ENCODE results near the gene FGFR3. TPM values are rescaled to one million over a fixed set of nuclear protein-coding genes. Genes with fewer than 3 reads are reported as not detected.

The FGFR3 gene
- polyA plus RNA-seq, 1 of the 3 experiments (the other 2 are of a cell fraction) = 1.1 TPM

DNA sequence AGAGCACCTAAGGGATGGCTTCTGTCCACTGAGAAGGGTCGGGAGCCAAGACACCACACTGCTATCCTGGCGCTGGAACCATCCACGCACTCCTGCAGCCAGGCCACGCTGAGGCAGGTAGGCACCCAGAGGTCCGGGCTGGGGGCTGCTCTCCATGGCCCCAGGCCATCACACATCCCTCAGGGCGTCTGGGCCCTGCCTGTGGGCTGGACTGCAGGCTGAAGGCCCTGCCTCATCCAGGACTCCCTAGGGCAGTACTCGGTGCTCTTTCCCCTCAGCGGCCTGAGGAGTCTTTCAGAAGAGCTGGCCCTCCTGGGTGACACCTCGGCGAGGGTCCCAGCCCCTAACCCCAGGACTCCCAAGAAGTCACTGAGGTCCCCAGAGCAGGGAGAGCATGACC, 17.7 kb downstream of the FGFR3 start (continued):
- TF ChIP-seq EZH2phosphoT487 (IDR thresholded peaks at IDR 0.05; ENCODE audit: borderline replicate concordance, low read depth) (no peak), FOXM1 (IDR thresholded peaks at IDR 0.05; ENCODE audit: low read depth) (no peak), FOXJ3 (CRISPR knock-in tag; IDR thresholded peaks at IDR 0.05) (no peak)
- TF ChIP-seq, protein P1, sequence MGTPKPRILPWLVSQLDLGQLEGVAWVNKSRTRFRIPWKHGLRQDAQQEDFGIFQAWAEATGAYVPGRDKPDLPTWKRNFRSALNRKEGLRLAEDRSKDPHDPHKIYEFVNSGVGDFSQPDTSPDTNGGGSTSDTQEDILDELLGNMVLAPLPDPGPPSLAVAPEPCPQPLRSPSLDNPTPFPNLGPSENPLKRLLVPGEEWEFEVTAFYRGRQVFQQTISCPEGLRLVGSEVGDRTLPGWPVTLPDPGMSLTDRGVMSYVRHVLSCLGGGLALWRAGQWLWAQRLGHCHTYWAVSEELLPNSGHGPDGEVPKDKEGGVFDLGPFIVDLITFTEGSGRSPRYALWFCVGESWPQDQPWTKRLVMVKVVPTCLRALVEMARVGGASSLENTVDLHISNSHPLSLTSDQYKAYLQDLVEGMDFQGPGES (IDR thresholded peaks at IDR 0.05; ENCODE audit: low read depth, low read length) = no peak
- TF ChIP-seq, protein P2, sequence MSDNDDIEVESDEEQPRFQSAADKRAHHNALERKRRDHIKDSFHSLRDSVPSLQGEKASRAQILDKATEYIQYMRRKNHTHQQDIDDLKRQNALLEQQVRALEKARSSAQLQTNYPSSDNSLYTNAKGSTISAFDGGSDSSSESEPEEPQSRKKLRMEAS (IDR thresholded peaks at IDR 0.05; ENCODE audit: low read depth) = no peak

DNA sequence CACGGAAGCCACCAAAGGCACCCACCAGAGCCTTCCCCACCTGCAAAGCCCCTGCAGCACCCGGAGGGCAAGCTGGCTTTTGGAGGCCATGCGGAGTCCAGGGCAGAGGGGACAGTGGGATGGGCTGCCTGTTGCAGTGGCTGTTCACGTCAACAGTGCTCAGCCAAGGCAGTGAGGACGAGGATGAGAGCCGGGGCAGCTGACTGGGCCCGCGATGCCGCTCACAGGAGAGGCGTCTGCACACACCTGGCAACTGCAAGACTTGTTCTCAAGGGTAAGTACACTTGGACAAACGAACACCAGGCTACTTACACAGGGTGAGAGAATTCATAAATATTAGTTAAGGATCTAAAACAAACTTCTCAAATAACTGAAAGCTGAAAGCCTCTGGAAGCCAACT, 19.6 kb downstream of the FGFR3 start:
- Histone ChIP-seq H3K79me2 (ENCODE audit: insufficient read depth) (no peaks in the 10 kb centered on the region), H3K4me3 (ENCODE audit: low read depth in 2 of 2, low read length in 1 of 2) (no peak overlapping the region), H3K9me2 (no peaks in the 10 kb centered on the region), H4K20me1 (ENCODE audit: insufficient read depth) (no peaks in the 10 kb centered on the region), H3K36me3 (replicated peaks in 1 of 2; ENCODE audit: control insufficient read depth in 1 of 2, insufficient read depth in 2 of 2, low read length in 1 of 2) (peaks cover 10 to 38% of the 10 kb centered on the region in 2 experiments), H3K9me3 (no peaks in the 10 kb centered on the region), H3F3A (replicated peaks; ENCODE audit: insufficient read depth) (peaks cover 3% of the 10 kb centered on the region), H3K4me1 (ENCODE audit: control insufficient read depth in 1 of 2, insufficient read depth in 2 of 2, low read depth in 1 of 2, low read length in 1 of 2) (peaks cover 0 to 3% of the 10 kb centered on the region in 2 experiments; a peak in 1 of 4 replicates), H3K27ac (ENCODE audit: low read depth in 2 of 2, low read length in 1 of 2) (no peak overlapping the region), H3K9ac (no peak overlapping the region), H3K4me2 (no peak overlapping the region), H2AFZ (ENCODE audit: low read depth) (no peak overlapping the region), H3K27me3 (ENCODE audit: insufficient read depth) (no peaks in the 10 kb centered on the region)
- POLR2A ChIA-PET = no interaction called here
- TF ChIP-seq, protein P3, sequence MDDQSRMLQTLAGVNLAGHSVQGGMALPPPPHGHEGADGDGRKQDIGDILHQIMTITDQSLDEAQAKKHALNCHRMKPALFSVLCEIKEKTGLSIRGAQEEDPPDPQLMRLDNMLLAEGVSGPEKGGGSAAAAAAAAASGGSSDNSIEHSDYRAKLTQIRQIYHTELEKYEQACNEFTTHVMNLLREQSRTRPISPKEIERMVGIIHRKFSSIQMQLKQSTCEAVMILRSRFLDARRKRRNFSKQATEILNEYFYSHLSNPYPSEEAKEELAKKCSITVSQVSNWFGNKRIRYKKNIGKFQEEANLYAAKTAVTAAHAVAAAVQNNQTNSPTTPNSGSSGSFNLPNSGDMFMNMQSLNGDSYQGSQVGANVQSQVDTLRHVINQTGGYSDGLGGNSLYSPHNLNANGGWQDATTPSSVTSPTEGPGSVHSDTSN (IDR thresholded peaks at IDR 0.05) = no peak
- TF ChIP-seq JUND (IDR thresholded peaks at IDR 0.05) (no peak), MXI1 (IDR thresholded peaks at IDR 0.05; ENCODE audit: low read depth, low read length) (no peak), EP300 (IDR thresholded peaks at IDR 0.05; ENCODE audit: borderline replicate concordance in 1 of 2, low read depth in 1 of 2, low read length in 1 of 2) (no peak), CHD2 (IDR thresholded peaks at IDR 0.05; ENCODE audit: low read length, partially characterized antibody) (no peak), EZH2phosphoT487 (IDR thresholded peaks at IDR 0.05; ENCODE audit: borderline replicate concordance, low read depth) (no peak), RXRA (IDR thresholded peaks at IDR 0.05; ENCODE audit: borderline replicate concordance, low read depth) (no peak), SIN3A (IDR thresholded peaks at IDR 0.05; ENCODE audit: borderline replicate concordance, low read depth, low read length) (no peak), MEF2A (IDR thresholded peaks at IDR 0.05; ENCODE audit: borderline replicate concordance, low read depth) (no peak), NRF1 (IDR thresholded peaks at IDR 0.05; ENCODE audit: low read depth, low read length) (no peak), GATA2 (CRISPR knock-in tag; IDR thresholded peaks at IDR 0.05) (no peak), YY1 (IDR thresholded peaks at IDR 0.05; ENCODE audit: low read depth) (no peak)
- TF ChIP-seq, protein P4, sequence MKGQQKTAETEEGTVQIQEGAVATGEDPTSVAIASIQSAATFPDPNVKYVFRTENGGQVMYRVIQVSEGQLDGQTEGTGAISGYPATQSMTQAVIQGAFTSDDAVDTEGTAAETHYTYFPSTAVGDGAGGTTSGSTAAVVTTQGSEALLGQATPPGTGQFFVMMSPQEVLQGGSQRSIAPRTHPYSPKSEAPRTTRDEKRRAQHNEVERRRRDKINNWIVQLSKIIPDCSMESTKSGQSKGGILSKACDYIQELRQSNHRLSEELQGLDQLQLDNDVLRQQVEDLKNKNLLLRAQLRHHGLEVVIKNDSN (IDR thresholded peaks at IDR 0.05; ENCODE audit: borderline replicate concordance, low read depth) = no peak
- TF ChIP-seq, protein P2 (IDR thresholded peaks at IDR 0.05; ENCODE audit: low read depth) = no peak
- TF ChIP-seq, protein P5, sequence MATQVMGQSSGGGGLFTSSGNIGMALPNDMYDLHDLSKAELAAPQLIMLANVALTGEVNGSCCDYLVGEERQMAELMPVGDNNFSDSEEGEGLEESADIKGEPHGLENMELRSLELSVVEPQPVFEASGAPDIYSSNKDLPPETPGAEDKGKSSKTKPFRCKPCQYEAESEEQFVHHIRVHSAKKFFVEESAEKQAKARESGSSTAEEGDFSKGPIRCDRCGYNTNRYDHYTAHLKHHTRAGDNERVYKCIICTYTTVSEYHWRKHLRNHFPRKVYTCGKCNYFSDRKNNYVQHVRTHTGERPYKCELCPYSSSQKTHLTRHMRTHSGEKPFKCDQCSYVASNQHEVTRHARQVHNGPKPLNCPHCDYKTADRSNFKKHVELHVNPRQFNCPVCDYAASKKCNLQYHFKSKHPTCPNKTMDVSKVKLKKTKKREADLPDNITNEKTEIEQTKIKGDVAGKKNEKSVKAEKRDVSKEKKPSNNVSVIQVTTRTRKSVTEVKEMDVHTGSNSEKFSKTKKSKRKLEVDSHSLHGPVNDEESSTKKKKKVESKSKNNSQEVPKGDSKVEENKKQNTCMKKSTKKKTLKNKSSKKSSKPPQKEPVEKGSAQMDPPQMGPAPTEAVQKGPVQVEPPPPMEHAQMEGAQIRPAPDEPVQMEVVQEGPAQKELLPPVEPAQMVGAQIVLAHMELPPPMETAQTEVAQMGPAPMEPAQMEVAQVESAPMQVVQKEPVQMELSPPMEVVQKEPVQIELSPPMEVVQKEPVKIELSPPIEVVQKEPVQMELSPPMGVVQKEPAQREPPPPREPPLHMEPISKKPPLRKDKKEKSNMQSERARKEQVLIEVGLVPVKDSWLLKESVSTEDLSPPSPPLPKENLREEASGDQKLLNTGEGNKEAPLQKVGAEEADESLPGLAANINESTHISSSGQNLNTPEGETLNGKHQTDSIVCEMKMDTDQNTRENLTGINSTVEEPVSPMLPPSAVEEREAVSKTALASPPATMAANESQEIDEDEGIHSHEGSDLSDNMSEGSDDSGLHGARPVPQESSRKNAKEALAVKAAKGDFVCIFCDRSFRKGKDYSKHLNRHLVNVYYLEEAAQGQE (IDR thresholded peaks at IDR 0.05; ENCODE audit: low read depth, low read length) = no peak
- CTCF ChIA-PET = interaction anchor here (0.9 to 11.2 kb wide), 7 partner anchors 65 to 98 kb away, joined by 3 to 166 read pairs (median 4); no protein-coding TSS in a partner anchor
- DNase-seq = no peak
- WGBS (ENCODE audit: low lambda C conversion rate) = 84% methylated on average over 3 of the region's 11 CpGs

Data from SK-N-SH (cell line).